GM19035 (cell line): ENCODE measurements around the gene TRERF1.

Source experiments
- ATAC-seq: cut with Tn5 transposase; IDR thresholded peaks from one replicate; pipeline ENCODE4 v1.9.1; 2021; ENCODE audit not compliant: unreplicated experiment

Gene TRERF1

GRCh38 chr6:42424906-42425474, 26.7 kb downstream of the TRERF1 start:
- ATAC-seq: no peak

DNA sequence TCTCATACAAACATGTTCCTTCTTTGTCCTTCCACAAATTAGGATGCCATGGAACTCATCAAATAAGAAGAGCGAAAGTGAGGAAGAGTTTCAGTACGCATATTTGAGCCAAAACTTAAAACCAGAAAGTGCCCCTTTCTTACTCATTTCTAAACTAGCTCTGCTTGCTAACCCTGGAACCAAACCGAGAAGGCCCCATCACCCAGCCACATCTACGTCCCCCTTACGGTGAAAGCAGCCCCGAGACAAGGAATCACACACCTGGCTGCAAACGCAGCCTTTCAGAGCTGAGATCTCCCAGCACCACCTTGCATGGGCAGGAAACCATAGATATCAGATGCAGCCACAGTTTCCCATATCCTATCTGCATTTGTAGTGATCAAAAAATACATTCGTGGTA, 28.5 kb downstream of the TRERF1 start:
- ATAC-seq: no peak

DNA sequence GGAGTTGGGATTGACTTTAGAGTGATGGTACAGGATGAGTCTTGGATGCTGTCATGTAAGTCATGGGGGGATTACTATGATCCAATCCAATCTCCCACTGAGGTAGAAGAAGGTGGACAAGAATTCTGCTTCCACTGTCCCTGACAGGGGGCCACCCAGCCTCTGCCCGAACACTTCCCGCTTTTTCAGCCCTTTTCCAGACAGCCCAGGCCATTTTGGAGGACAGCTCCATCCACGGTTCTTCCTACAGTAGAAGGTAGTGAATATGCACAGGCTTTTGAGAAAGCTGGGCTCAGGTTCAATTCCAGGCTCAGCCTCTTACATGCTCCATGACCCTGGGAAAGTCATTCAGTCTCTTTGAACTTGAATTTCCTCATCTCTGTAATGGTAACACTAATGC, 31.0 kb downstream of the TRERF1 start:
- no peak for ATAC-seq

DNA sequence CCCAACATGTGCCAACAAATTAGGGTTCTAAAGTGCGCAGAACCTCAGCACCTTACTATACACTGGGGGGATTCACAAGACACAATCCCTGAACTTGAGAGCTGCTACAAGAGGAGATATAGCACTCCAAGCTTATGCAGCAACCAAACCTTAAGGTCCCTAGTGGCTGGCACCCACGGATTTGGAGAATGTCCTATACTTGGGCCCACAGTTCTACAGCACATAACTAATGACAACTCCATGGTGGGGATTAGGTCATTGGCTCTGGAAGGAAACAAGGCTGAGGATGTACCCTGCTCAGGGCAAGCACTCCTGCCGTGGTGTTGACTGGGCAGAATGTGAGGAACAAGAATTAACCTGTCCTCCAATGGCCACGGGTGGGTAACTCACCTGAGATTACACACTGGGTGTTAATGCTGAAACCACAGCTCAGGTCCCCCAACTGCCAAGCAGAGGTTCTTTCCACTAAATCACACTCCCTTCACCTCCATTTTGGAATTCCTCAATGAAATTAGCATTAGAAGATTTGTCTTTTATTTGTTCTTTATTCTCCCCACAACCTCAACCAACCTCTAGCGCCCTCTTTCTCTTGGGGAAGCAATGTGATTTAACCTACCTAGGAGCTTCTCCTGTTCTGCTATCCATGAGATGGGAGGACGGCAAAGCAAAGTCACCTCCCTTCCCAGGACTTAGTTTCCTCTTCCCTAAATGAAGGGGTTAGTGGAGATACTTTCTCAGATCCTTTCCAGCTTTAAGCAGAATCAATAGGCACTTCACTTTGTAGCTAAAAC, 32.0 kb downstream of the TRERF1 start:
- ATAC-seq: no peak

DNA sequence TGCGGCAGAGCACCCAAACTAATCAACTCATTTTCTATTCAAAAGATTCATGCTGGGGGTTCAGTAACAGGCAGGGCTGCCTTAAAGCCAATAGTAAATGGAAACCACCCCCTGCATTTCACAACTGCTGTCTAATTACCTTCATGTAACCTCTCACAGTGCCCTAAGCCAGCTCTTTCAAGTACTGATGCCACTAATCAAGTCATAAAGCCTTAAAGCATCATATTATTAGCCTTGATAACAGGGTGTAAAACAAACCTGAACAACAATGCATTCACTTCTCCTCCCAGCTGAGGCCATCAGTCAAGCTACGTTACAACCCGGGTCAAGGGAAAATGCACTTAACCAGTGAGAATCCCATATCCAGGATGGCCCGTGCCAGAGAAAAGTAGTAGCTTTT, 33.0 kb downstream of the TRERF1 start:
- no peak for ATAC-seq

GRCh38 chr6:42417641-42418112, 34.0 kb downstream of the TRERF1 start:
- ATAC-seq: no peak

DNA sequence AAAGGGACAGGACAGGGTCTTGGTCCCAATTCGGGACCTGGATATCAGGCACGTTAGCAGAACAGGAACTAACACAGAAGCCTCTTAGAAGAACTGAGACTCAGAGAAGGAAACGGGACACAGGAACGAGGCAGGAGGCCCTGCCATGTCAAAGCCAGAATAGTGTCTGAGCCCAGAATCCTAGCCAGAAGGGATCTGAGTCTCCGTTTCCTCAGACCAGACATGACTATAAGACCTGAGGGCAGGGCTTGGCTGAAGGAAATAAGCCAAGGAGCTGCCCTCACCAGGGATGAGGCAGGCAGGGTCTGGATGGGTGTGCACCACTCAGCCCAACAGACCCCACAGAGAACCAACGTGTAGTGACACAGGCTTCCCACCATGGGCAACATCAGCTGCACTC, 40.3 kb downstream of the TRERF1 start:
- ATAC-seq: no peak

GRCh38 chr6:42410861-42411260, 40.9 kb downstream of the TRERF1 start:
- no peak for ATAC-seq

DNA sequence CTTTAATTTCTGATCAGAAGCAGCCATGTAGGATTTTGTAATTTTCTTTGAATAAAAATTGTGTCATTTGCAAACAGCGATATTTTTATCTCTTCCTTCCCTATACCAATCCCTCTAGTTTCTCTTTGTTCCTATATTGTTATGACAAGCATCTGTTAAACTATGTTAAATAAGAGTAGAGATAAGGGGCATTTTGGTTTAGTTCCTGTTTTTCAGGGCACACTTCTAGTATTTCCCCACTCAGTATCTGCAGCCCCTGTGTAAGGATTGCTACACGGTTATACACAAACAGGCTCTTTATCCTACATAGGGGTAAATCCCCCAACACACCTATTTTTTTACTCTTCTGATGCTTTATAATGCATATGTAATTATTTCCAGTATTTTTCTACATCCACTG, 42.1 kb downstream of the TRERF1 start:
- no peak for ATAC-seq

GRCh38 chr6:42407379-42407778, 44.3 kb downstream of the TRERF1 start:
- no peak for ATAC-seq

GRCh38 chr6:42406306-42407280, 45.1 kb downstream of the TRERF1 start:
- ATAC-seq: no peak

GRCh38 chr6:42405021-42405420, 46.7 kb downstream of the TRERF1 start:
- no peak for ATAC-seq

DNA sequence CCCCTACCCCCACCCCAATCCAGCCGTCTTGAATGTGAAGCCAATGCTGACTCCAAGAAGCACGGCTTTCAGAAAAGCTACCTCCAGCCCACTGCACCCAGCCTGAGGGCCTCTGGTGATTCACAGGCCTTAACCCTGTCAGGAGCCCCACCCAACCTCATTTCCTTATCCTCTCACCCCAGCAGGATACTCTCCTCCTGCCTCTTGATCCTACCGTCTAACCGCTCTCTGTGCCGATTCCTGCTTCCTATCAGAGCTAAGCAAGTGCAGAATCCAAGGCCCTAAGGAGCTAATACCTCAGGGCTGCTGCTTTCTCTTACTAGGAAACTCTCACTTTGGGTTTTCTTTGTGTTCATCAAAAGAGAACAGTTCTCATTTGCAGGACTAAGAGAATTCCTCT, 47.2 kb downstream of the TRERF1 start:
- no peak for ATAC-seq

DNA sequence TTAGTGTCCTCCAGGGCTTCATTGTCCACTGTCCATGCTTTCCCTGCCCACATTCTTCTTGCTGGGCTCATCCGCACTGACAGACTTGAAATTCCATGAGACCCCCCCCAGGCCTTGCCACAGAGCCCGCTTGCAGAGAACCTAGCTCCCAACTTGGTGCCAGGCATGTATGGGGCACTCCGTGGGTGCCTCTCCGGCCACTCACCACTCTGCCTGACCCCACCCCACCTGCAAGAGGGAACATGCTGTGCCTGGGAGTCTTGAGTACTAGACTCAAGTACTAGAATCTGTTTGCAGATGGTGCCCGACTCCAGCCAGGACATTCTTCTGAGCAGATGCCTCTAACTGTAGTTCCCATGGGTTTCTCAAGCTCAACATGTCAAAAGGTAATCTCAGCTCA, 47.9 kb downstream of the TRERF1 start:
- no peak for ATAC-seq

- no peak for ATAC-seq
These were observed 48.3 kb downstream of the TRERF1 start for GRCh38 chr6:42403421-42403820.

- peak; percentile 84 for ATAC-seq
These were observed 49.5 kb downstream of the TRERF1 start for GRCh38 chr6:42402184-42402583.

GRCh38 chr6:42401613-42401951, 50.1 kb downstream of the TRERF1 start:
- ATAC-seq: no peak

- no peak for ATAC-seq
These were observed 50.7 kb downstream of the TRERF1 start for GRCh38 chr6:42400886-42401612.

DNA sequence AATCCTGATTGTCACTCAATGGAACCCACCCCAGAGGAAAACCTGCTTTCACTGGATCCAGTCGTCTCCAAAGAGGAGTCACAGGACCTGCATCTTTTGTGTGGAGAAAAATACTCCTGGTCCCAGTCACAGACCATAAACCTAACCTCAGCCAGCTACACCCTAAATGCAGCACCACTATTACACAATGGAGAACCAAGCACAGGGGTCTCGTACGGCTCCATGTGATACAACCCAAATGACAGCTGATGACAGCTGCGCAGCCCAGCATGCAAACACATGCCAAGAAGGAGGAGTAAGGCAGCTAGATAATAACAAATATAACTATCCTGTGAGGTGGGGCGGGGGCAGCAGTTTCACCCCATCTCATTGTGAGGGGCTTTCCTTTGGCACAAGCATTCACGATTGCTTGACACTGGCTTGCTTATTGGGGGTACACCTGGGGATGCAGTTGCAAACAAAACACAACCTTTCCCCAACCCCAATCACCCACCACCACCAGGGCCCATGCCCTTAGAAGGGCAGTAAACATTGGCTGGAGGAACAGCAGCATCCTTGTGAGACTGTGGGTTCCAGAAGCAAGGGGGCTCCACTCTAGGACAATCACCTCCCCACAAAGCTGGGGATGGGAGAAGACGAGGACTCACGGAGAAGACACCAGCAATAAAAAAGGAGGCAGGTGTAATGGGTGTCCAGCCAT, 51.5 kb downstream of the TRERF1 start:
- no peak for ATAC-seq

DNA sequence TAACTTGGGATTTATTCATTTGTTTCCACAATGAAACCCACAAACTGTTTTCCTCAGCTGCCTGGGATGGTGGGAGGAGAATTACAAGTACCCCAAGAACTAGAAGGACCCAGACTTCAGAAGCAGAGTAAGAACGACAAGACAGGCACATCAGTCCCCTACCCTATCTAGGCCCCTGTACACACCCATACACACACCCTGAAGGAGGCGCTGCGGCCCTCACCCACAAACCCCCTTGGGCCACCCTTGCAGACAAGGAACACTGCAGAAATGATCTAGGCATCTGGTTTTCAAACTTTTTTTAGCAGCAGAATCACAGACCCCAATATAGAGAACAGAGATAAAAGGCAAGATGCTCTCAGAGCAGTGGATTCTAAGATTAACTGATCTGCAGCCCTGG, 55.0 kb downstream of the TRERF1 start:
- no peak for ATAC-seq
